ENCODE results near the gene RXRA. TPM values are rescaled to one million over a fixed set of nuclear protein-coding genes. Genes with fewer than 3 reads are reported as not detected.

RXRA gene
- total RNA-seq, 1 experiment from 2014 or later = 29.9 TPM

- Histone ChIP-seq H4K5ac (ENCODE audit: insufficient read length, low read depth, low read length) (no peak overlapping the region), H3K4ac (ENCODE audit: low read depth, low read length) (no peak overlapping the region), H3K79me2 (ENCODE audit: insufficient read depth, low read length) (peaks cover 5% of the 10 kb centered on the region; the same call in 1 of the 2 replicates), H2AK5ac (ENCODE audit: insufficient read length, low read length) (no peak overlapping the region), H3T11ph (ENCODE audit: low read length) (no peak overlapping the region), H3K4me1 (ENCODE audit: insufficient read depth, low read length) (no peaks in the 10 kb centered on the region), H4K20me1 (ENCODE audit: control insufficient read depth, insufficient read depth, insufficient read length) (no peaks in the 10 kb centered on the region), H2BK20ac (ENCODE audit: low read depth, low read length, poor library complexity, severe bottlenecking) (no peak overlapping the region), H3K18ac (ENCODE audit: insufficient read length, low read depth, low read length) (no peak overlapping the region), H3K27ac (ENCODE audit: insufficient read length, low read depth, low read length) (no peak overlapping the region), H4K8ac (replicated peaks; ENCODE audit: insufficient read length, low read depth, low read length) (no peak overlapping the region), H3K14ac (ENCODE audit: insufficient read depth, low read length) (no peak overlapping the region), H3K9me3 (ENCODE audit: control insufficient read depth, low read depth, low read length) (no peaks in the 10 kb centered on the region), H3K79me1 (ENCODE audit: insufficient read depth, low read depth, low read length, poor library complexity, severe bottlenecking) (peaks cover 2% of the 10 kb centered on the region), H3K23me2 (ENCODE audit: insufficient read length, low read depth, low read length, poor library complexity, severe bottlenecking) (no peaks in the 10 kb centered on the region), H2BK15ac (ENCODE audit: low read depth, low read length) (no peak overlapping the region), H3K9ac (ENCODE audit: extremely low read depth, insufficient read length, low read length) (no peak overlapping the region), H2BK5ac (ENCODE audit: insufficient read length, low read length) (no peak overlapping the region), H3K23ac (ENCODE audit: insufficient read length, low read depth, low read length) (no peak overlapping the region), H3K27me3 (ENCODE audit: insufficient read depth, low read length) (no peaks in the 10 kb centered on the region), H3K56ac (ENCODE audit: insufficient read length, low read depth, low read length) (no peak overlapping the region), H2AFZ (ENCODE audit: low read length) (no peak overlapping the region), H2BK120ac (ENCODE audit: low read depth, low read length, poor library complexity, severe bottlenecking) (no peak overlapping the region), H2BK12ac (ENCODE audit: insufficient read length, low read depth, low read length) (no peak overlapping the region), H4K91ac (ENCODE audit: insufficient read length, low read depth, low read length) (no peak overlapping the region), H3K4me2 (ENCODE audit: insufficient read depth, insufficient read length, low read length) (no peak overlapping the region)
- Mint-ChIP-seq H3K27ac (no peak overlapping the region), H3K36me3 (ENCODE audit: insufficient read depth in 1 of 3, low read depth in 3 of 3) (no peaks in the 10 kb centered on the region), H3K27me3 (ENCODE audit: low read depth) (no peaks in the 10 kb centered on the region), H3K9me3 (no peaks in the 10 kb centered on the region), H3K4me1 (peaks cover 10 to 30% of the 10 kb centered on the region in 2 experiments), H3K4me3 (no peak overlapping the region)
- no CpG with 5 or more reads among the region's 30 CpGs for WGBS (ENCODE audit: extremely low coverage, insufficient read length, low lambda C conversion rate)
- TF ChIP-seq CTCF (conservative IDR thresholded peaks at IDR 0.05) = no peak
- DNase-seq = no peak
Measured at GRCh38 chr9:134348404-134349155, 22.3 kb downstream of the RXRA start.
